Stimulated activated CD8-positive, alpha-beta memory T cell treated with anti-CD3 and anti-CD28 coated beads, Interleukin-15, amount 100 ng/mL, for 1 hour (primary cell): ENCODE measurements around the gene RPS29.

Source experiments
- DNase-seq: peaks from one replicate; pipeline ENCODE4 v3.0.0-alpha.2; 2020; ENCODE audit warnings: low read depth

RPS29 gene

DNA sequence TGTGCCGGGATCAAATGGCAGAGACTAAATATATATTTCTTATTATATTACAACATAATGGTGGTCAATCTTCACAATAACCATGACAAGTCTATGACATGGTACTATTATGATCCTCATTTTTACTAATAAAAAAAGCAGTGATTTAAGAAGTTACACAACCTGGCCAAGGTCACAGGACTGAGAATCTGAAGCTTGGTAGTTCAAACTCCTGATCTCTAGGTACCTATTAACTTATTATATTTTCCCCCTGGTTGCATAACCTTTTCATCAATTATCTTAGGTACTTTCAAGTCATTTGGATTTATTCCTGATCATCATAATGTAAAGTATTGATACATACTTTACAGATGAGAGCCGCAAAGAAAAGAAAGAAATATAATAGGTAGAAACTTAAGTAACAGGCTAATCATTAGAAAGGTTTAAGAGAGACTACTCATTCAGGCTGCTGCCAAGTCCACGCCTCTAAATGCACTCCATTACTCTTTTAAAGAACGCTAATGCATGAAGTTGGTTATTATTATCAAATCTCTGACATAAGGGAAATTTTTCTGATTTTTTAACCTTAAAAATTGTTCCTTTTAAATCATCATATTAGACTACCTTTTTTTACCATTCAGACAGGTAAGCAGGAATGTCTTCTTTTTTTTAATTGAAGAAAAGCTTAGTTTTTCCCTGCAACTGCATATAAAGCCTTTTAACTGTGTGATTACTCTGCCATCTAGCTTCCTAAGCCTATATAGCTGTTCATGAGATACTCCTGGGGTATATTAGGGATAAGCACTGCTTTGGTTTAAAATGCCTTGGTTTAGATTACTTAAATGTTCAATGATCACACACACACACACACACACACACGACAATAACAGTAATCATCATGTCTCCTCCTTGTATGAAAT lies 35.6 kb downstream of the RPS29 start:
- no peak for DNase-seq

DNA sequence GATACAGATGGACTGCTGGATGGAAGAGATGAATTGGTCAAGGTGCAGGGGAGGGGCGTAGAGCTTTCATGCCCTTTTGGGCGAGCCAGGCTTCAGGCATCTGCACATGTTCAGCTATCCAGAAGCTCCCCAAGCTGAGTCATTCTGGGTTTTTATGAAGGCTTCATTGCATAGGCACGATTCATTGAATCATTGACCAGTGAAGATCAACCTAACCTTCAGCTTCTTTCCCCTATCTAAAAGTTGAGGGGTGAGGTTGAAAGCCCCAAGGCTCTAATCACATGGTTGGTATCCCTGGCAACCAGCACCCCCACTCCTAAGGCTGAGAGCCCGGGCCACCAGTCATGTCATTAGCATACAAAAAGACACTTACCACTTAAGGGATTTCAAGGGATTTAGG lies 36.3 kb downstream of the RPS29 start:
- DNase-seq: no peak

DNA sequence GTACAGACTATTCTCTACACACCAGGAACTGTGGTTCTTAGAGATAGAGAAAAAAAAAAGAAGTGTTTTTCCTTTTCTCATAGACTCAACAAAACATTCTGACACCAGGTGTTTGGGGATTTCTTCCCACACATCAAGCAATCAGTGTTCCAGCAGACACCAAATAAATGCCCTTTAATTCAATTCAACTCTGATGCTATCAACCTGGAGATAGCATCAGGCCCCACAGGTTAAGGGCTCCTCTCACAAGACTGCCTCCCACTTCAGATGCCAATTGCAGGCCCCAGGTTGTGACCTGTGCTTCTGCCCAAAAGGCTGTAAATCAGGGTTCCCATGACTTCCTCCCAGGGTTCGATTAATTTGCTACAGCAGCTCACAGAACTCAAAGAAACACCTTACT lies 36.7 kb downstream of the RPS29 start:
- no peak for DNase-seq

DNA sequence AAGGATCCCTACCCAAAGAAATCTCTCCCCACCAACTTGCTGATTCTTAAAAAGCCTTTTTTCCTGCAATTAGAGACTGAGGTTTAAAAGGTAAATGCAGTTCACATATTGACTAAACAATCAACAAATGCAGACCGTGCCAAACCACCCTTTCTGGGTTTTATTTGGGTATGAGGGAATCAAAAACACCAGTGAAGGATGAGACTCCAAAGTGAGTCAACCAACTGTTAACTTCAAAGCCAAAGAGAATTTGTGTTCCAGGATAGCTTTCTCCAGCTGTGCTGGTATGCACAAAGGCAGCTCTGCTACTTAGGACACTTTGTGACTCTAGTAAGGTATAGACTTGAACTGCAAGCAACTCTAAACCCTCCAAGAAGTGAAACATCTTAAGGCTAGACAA lies 39.4 kb downstream of the RPS29 start:
- no peak for DNase-seq

DNA sequence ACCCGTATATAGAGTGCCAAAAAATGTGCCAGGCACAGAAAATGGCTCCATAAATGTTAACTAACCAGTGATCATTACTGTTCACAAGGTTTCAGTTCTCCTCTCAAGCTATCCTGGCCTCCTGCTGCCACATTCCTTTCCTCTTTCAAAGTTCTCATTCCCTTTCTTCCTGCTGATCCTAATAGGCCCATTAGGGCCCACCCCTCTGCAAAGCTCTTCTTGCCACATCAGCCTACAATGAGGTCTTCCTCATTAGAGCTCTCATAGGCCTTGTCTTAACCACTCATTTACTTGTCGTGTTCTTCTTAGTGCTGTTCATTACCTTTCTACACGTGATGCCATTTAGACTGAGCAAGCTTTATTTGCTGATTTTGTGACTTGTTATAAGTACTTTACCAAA lies 40.5 kb downstream of the RPS29 start:
- DNase-seq: no peak

DNA sequence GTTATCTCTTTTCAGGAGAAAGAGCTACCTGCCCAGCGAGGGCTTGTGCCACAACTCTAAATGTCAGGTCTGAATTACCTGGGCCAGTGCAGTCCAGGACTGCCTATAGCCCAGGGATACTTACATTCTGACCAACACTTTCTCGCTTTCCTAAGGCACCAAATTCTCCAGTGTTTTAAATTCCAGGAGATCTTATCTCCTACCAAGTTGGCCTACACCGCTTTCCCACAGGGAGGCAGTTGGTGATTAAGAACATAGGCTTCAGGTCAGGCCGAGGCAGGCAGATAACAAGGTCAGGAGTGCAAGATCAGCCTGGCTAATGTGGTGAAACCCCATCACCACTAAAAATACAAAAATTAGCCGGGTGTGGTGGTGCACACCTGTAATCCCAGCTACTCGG lies 41.1 kb downstream of the RPS29 start:
- no peak for DNase-seq

DNA sequence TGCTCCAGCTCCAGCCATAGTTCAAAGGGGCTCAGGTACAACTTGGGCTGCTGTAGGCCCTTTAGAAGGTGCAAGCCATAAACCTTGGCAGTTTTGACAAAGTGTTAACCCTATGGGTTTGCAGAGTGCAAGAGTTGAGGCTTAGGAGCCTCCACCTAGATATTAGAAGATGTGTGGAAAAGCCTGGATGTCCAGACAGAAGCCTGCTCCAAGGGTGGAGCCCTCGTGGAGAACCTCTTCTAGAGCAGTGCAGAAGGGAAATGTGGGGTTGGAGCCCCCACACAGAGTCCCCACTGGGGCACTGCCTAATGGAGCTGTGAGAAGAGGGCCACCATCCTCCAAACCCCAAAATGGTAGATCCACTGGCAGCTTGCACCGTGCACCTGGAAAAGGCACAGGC lies 45.1 kb downstream of the RPS29 start:
- DNase-seq: no peak

DNA sequence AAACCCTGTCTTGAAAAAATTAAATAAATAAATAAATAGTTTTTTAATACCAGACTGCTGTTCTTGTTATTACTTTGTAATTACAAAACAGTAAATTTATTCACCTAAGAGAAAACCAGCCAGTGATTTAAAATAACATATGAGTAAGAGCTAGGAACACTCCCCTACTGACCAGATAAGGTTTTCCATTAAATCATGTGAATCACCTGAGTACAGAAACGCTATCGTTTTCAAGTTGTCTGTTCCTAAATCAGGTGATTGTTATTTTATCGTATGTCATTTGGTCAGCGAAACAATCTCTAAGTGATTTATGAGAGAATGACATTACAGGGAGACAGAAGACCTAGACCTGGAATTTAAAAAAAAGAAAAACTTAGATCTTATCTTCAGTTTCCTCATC lies 47.3 kb downstream of the RPS29 start:
- no peak for DNase-seq
